Epithelial cell of proximal tubule (primary cell): ENCODE results near the gene CHDH. TPM values are rescaled to one million over a fixed set of nuclear protein-coding genes. Genes with fewer than 3 reads are reported as not detected.

ENCODE experiments used
- DNase-seq: peaks from one replicate; pipeline ENCODE4 v3.0.0-alpha.2; 2011; ENCODE audit warnings: low read depth
- H3K4me3 ChIP-seq: 2 replicates; pipeline ENCODE4 v1.5.1; 2011; ENCODE audit warnings: low read depth, mild to moderate bottlenecking, low read length
- CTCF ChIP-seq: conservative IDR thresholded peaks from 2 replicates; pipeline ENCODE4 v1.5.1; 2012; ENCODE audit warnings: low read depth, mild to moderate bottlenecking, low read length
- total RNA-seq: library from RNA; depleted of rRNA; stranded (reverse); fragments of >200 nt; gene quantifications from 2 replicates; pipeline ENCODE4 v1.2.3, GENCODE V29; 2015

CHDH gene
- total RNA-seq, 1 donor from 2014 or later = 9.2 TPM

DNA sequence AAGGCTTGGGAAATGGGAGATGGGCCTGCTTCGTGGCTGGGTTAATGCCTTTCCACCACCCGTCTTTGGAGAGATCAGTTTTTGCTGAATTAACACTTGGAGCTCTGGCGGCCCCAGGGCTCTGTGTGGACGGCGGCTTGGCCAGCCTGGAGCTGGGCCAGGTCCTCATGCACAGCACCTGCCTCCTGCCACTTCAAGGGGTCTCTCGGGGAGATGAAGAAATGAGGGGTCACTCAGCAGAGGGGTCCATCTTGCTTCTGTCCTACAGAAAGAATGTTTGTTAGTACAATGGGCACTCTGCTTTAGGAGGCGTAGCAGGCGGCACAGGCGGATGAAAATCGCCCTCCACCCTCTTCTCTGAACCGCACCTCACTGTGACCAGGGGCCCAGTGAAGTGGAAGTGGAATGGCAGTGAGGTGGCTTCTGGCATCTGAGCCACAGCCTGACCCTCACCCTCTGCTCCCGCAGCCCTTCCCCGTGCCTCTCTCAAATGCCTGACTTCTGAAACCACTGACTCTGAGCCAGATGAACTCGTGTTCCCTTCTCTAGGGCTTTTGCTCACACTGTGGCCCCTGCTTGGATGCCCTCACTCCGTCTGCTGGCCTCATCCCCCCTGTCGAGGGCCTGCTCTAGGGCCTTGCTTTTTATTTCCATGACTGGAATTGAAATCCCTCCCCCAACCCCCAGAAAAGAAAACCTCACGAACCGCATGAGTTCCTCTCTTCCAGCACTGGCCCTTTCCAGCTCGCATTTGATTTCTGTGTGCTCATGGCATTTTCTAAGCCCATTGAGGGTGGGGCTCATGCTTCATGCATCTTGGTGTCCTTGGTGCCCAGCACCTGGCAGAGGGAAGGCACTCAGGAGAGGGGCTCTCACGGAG lies 42.2 kb downstream of the CHDH start:
- peak; percentile 12 for TF ChIP-seq CTCF
- no peak for DNase-seq
- H3K4me3 ChIP-seq = no peak overlapping the region

- no peak for TF ChIP-seq CTCF
- H3K4me3 ChIP-seq = no peak overlapping the region
- no peak for DNase-seq
These were observed 42.9 kb downstream of the CHDH start for GRCh38 chr3:53803124-53803815.

GRCh38 chr3:53802256-53802880 lies 43.9 kb downstream of the CHDH start:
- H3K4me3 ChIP-seq = no peak overlapping the region
- DNase-seq = no peak
- no peak for TF ChIP-seq CTCF

DNA sequence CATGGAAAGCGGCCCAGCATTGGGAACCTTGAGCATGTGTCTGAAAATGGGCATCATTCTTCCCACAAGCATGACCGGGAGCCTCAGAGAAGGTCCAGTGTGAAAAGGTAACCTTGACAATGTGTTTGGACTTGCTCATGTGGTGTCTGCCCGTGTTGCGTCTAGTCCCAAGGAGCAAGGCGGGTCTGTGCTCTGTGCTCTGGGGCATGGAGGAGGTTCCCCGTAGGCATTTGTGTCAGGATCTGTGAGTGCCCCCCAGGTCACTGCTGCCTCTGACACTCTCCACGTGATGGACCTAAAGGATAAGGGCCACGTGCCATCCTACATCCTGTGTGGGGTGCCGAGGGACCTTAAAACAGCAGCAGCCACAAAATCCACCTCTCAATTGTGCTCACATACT lies 44.9 kb downstream of the CHDH start:
- H3K4me3 ChIP-seq = no peak overlapping the region
- no peak for TF ChIP-seq CTCF
- no peak for DNase-seq

DNA sequence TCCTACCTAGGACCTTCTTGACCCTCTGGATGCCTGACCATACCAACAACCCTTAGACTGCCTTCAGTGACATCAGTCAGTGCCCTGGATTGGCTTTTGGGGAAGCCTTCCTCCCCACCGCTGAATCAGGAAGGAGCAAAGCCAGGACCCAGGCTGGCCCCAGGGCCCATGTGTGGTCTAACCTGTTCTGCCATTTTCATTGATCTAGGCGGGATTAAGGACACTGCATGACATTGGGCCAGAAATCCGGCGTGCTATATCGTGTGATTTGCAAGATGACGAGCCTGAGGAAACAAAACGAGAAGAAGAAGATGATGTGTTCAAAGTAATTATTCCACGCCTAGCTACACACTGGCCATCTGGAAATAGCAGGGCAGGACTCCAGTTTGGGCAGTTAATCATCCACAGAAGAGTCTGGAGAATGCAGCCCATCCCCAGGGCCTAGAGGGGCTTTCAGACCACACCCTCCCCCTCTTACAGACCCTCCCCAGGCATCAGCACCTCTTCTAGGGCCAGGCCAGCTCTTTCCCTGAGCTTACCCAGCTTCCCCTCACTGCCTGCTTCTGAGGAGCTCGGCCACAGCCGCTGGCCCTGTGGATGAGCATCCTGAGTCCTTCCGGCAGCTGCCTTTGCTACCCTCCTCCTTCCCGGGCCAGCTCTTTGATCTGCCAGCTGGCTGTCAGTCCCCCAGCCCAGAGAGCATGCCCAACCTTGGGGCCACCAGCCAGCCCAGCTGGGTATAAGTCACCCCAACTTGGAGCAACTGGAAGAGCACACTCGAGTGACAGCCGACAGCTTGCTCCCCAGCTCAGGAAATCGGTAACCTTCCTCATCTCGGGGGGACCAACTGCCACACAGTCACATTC lies 45.9 kb downstream of the CHDH start:
- no peak overlapping the region for H3K4me3 ChIP-seq
- TF ChIP-seq CTCF = no peak
- DNase-seq = no peak

DNA sequence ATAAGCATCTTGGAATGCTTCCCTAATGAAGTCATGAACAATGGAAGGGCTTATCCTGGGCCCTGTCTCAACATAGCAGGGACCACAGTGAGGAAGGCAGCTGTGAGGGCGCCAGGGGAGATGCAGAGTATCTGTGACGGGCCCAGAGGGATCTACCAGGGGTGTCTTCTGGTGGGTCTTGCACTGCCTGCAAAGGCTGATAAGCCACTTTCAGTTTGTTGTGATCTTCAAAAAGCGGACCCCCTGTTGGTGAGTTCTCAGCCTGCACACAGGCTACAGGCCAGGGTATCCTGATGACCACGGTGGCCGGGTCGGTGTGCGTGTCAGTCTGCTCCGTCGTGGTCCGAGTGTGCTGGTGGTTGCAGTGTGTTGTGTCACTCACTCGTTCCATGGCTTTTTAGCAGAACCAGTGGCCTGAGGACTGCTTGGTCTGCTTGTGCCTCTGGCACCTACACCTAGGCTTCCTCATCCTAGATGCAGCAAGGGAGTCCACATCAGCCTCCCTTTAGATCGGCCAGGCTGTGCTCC lies 46.8 kb downstream of the CHDH start:
- TF ChIP-seq CTCF = no peak
- H3K4me3 ChIP-seq = no peak overlapping the region
- no peak for DNase-seq
